SK-N-SH (cell line): ENCODE data around the gene ZEB2. TPM values are rescaled to one million over a fixed set of nuclear protein-coding genes. Genes with fewer than 3 reads are reported as not detected.

Experiments used
- CTCF ChIA-PET: fragments of 300-600, 350-600 bp; formaldehyde crosslinking; extraction: SDS; loops from one replicate; lab custom pipeline; 2021; lab: Yijun Ruan, JAX
- POLR2A ChIA-PET: fragments of 350-600 bp; sonication (Branson Sonifier 250); formaldehyde crosslinking; extraction: SDS; loops from one replicate; lab custom pipeline; 2020; ENCODE audit warnings: antibody characterized with exemption, inconsistent platforms; lab: Yijun Ruan, JAX
- DNase-seq: peaks from one replicate; pipeline ENCODE4 v3.0.0; 2012
- H2AFZ ChIP-seq: fragments of 200-600 bp; sonication (generic); 2 replicates; pipeline ENCODE4 v1.8.1; 2016; ENCODE audit warnings: antibody characterized with exemption, mild to moderate bottlenecking, low read depth
- H3F3A ChIP-seq: fragments of 200-600 bp; sonication (generic); replicated peaks from 2 replicates; pipeline ENCODE3; 2016; ENCODE audit warnings: antibody characterized with exemption, mild to moderate bottlenecking; ENCODE audit not compliant: insufficient read depth
- H3K27ac ChIP-seq, 2 experiments: fragments of 200-500 bp in 1 of 2; fragments of 200-600 bp in 1 of 2; sonication (Bioruptor generic) in 1 of 2; sonication (generic), shearing (Covaris generic) in 1 of 2; 2 replicates each; pipeline versions ENCODE4 v1.5.1 to v1.6.1; 2014 to 2016; ENCODE audit warnings: low read depth in 2 of 2, inconsistent platforms in 1 of 2, low read length in 1 of 2, mild to moderate bottlenecking in 1 of 2, mixed read lengths in 1 of 2
- H3K27me3 ChIP-seq: fragments of 200-600 bp; sonication (generic), shearing (Covaris generic); 2 replicates; pipeline ENCODE4 v1.6.1; 2016; ENCODE audit warnings: mixed run types; ENCODE audit not compliant: insufficient read depth
- H3K36me3 ChIP-seq, 2 experiments: fragments of 200-500 bp in 1 of 2; fragments of 200-600 bp in 1 of 2; sonication (Bioruptor generic) in 1 of 2; sonication (generic) in 1 of 2; replicated peaks in 1 of 2; 2 replicates each; pipeline versions ENCODE3 to v1.5.1; 2014 to 2016; ENCODE audit warnings: low read length in 1 of 2, mild to moderate bottlenecking in 1 of 2; ENCODE audit not compliant: insufficient read depth in 2 of 2, control insufficient read depth in 1 of 2
- H3K4me1 ChIP-seq, 2 experiments: fragments of 200-500 bp in 1 of 2; fragments of 200-600 bp in 1 of 2; sonication (Bioruptor generic) in 1 of 2; sonication (generic), shearing (Covaris generic) in 1 of 2; 2 replicates each; pipeline versions ENCODE4 v1.5.1 to v1.6.1; 2014 to 2016; ENCODE audit warnings: low read depth in 1 of 2, low read length in 1 of 2, mixed run types in 1 of 2; ENCODE audit not compliant: insufficient read depth in 2 of 2, control insufficient read depth in 1 of 2
- H3K4me2 ChIP-seq: fragments of 200-600 bp; sonication (generic), shearing (Covaris generic); 2 replicates; pipeline ENCODE4 v1.6.1; 2017; ENCODE audit warnings: mixed run types
- H3K4me3 ChIP-seq, 2 experiments: fragments of 200-500 bp in 1 of 2; fragments of 200-600 bp in 1 of 2; sonication (Bioruptor generic) in 1 of 2; sonication (generic), shearing (Covaris generic) in 1 of 2; 2 replicates each; pipeline versions ENCODE4 v1.5.1 to v1.8.1; 2014 to 2016; ENCODE audit warnings: low read depth in 2 of 2, inconsistent platforms in 1 of 2, low read length in 1 of 2, mild to moderate bottlenecking in 1 of 2, mixed read lengths in 1 of 2, moderate library complexity in 1 of 2
- H3K79me2 ChIP-seq: fragments of 200-600 bp; sonication (generic); 2 replicates; pipeline ENCODE4 v1.8.1; 2017; ENCODE audit warnings: mild to moderate bottlenecking; ENCODE audit not compliant: insufficient read depth
- H3K9ac ChIP-seq: fragments of 200-600 bp; sonication (generic); 2 replicates; pipeline ENCODE4 v1.6.1; 2017; ENCODE audit warnings: mixed run types
- H3K9me2 ChIP-seq: fragments of 200-600 bp; sonication (generic); 2 replicates; pipeline ENCODE4 v1.6.1; 2017; ENCODE audit warnings: mixed run types
- H3K9me3 ChIP-seq: fragments of 200-600 bp; sonication (generic); 2 replicates; pipeline ENCODE4 v1.6.1; 2017; ENCODE audit warnings: mixed run types, mild to moderate bottlenecking, moderate library complexity
- H4K20me1 ChIP-seq: fragments of 200-600 bp; sonication (generic); 2 replicates; pipeline ENCODE4 v1.6.1; 2017; ENCODE audit warnings: mild to moderate bottlenecking, mixed run types; ENCODE audit not compliant: insufficient read depth
- CTCF ChIP-seq: fragments of 200-600 bp; sonication (generic); IDR thresholded peaks from 2 replicates; pipeline ENCODE4 v1.6.1; 2017; ENCODE audit warnings: antibody characterized with exemption, mild to moderate bottlenecking, moderate library complexity
- FOSL2 ChIP-seq: IDR thresholded peaks from 2 replicates; pipeline ENCODE4 v1.4.0; 2012; ENCODE audit warnings: low read depth, mild to moderate bottlenecking, moderate library complexity, borderline replicate concordance
- NRF1 ChIP-seq: IDR thresholded peaks from 2 replicates; pipeline ENCODE4 v1.6.1; 2012; ENCODE audit warnings: low read depth, mild to moderate bottlenecking, low read length
- RAD21 ChIP-seq: IDR thresholded peaks from 2 replicates; pipeline ENCODE4 v1.6.1; 2012; ENCODE audit warnings: mild to moderate bottlenecking, low read length
- REST ChIP-seq: IDR thresholded peaks from 2 replicates; pipeline ENCODE4 v1.6.1; 2012; ENCODE audit warnings: mild to moderate bottlenecking, low read depth, low read length, moderate library complexity
- TAF1 ChIP-seq: IDR thresholded peaks from 2 replicates; pipeline ENCODE4 v1.6.1; 2012; ENCODE audit warnings: low read depth, mild to moderate bottlenecking, low read length, moderate library complexity, borderline replicate concordance
- USF2 ChIP-seq: fragments of 150-350 bp; IDR thresholded peaks from 2 replicates; pipeline ENCODE4 v1.6.1; 2017; ENCODE audit warnings: antibody characterized with exemption, low read length, low read depth, borderline replicate concordance
- YY1 ChIP-seq: IDR thresholded peaks from 2 replicates; pipeline ENCODE4 v1.4.0; 2012; ENCODE audit warnings: low read depth, mild to moderate bottlenecking
- WGBS: methylation state at CpG from one replicate; pipeline ENCODE4 v1.1.6; 2017; ENCODE audit warnings: low lambda C conversion rate; 5-methylcytosine and 5-hydroxymethylcytosine counted together
- polyA plus RNA-seq, 3 experiments: library from polyadenylated mRNA; depleted of rRNA; stranded (reverse); fragments of >200 nt; gene quantifications; 2 replicates each; pipeline ENCODE4 v1.2.3, GENCODE V29; 2012

Gene ZEB2
- polyA plus RNA-seq, 1 of the 3 experiments (the other 2 are of a cell fraction), result 16.3 TPM

GRCh38 chr2:144449028-144449406, 70.9 kb downstream of the ZEB2 start:
- ChIA-PET POLR2A (no interaction called here), CTCF (interaction anchor here (1.1 to 1.9 kb wide), 9 partner anchors 9 to 265 kb away, joined by 3 to 9 read pairs (median 3); partner anchors contain the start of gene ZEB2)
- Histone ChIP-seq H2AFZ (no peak overlapping the region), H3K9ac (no peak overlapping the region), H3K4me3 (no peak overlapping the region; a peak in 1 of 4 replicates), H3K9me2 (no peaks in the 10 kb centered on the region), H3K36me3 (peaks cover 3 to 22% of the 10 kb centered on the region in 2 experiments), H4K20me1 (peaks cover 7% of the 10 kb centered on the region), H3K79me2 (peaks cover 74% of the 10 kb centered on the region), H3K4me2 (no peak overlapping the region), H3K4me1 (peaks cover 21 to 28% of the 10 kb centered on the region in 2 experiments), H3K27ac (no peak overlapping the region; a peak in 1 of 4 replicates), H3K9me3 (no peaks in the 10 kb centered on the region), H3F3A (no peaks in the 10 kb centered on the region), H3K27me3 (no peaks in the 10 kb centered on the region)
- TF ChIP-seq TAF1, result no peak
- no peak for TF ChIP-seq NRF1
- peak; percentile 28; the same call in 1 of the 2 replicates for TF ChIP-seq RAD21
- TF ChIP-seq YY1, result no peak
- TF ChIP-seq USF2, result no peak
- peak; percentile 24; the same call in 1 of the 2 replicates for TF ChIP-seq CTCF
- DNase-seq, result no peak
- 89% methylated on average over 7 of the region's 7 CpGs for WGBS

GRCh38 chr2:144448389-144449027, 71.4 kb downstream of the ZEB2 start:
- TF ChIP-seq REST, result no peak
- no peak for TF ChIP-seq FOSL2

More at GRCh38 chr2:144448389-144449027, 71.4 kb downstream of the ZEB2 start:
- 81% methylated on average over 10 of the region's 10 CpGs for WGBS
- no peak for DNase-seq
- Histone ChIP-seq H3K4me1 (peaks cover 16 to 24% of the 10 kb centered on the region in 2 experiments; a peak in 3 of 4 replicates), H3K9me2 (no peaks in the 10 kb centered on the region), H3K79me2 (peaks cover 71% of the 10 kb centered on the region), H3F3A (no peaks in the 10 kb centered on the region), H2AFZ (no peak overlapping the region), H3K27ac (no peak overlapping the region), H3K9me3 (no peaks in the 10 kb centered on the region), H3K27me3 (no peaks in the 10 kb centered on the region), H3K9ac (no peak overlapping the region), H3K4me2 (no peak overlapping the region), H3K36me3 (peaks cover 3 to 22% of the 10 kb centered on the region in 2 experiments), H4K20me1 (peaks cover 7% of the 10 kb centered on the region), H3K4me3 (no peak overlapping the region)
- CTCF ChIA-PET, result interaction anchor here (1.1 to 1.9 kb wide), 9 partner anchors 9 to 264 kb away, joined by 3 to 9 read pairs (median 3); partner anchors contain the start of gene ZEB2
- POLR2A ChIA-PET, result interaction anchor here (0.5 to 0.8 kb wide), 2 partner anchors 67 to 430 kb away, joined by 3 to 4 read pairs; no protein-coding TSS in a partner anchor
